ENCODE data around the gene AP1B1.

DNA sequence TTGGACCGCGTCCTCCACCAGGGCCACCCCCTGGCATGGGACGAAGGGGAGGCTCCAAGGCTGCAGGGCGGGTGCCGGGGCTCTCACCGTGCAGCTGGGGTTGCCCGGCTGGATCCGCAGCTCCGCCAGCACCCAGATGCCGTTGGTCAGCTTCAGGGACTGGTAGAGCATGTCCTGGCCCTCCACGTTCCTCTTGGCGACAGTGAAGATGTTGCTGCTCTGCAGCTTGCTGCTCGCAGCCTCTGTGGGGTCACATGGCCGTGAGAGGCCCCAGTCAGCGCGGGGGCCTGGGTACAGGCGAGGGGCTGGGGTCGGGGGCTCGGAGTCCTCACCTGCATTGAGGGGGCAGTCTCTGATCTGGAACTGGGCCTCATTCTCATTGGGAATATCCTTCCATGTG lies 58.1 kb downstream of the AP1B1 start:
- TF ChIP-seq, protein P1, sequence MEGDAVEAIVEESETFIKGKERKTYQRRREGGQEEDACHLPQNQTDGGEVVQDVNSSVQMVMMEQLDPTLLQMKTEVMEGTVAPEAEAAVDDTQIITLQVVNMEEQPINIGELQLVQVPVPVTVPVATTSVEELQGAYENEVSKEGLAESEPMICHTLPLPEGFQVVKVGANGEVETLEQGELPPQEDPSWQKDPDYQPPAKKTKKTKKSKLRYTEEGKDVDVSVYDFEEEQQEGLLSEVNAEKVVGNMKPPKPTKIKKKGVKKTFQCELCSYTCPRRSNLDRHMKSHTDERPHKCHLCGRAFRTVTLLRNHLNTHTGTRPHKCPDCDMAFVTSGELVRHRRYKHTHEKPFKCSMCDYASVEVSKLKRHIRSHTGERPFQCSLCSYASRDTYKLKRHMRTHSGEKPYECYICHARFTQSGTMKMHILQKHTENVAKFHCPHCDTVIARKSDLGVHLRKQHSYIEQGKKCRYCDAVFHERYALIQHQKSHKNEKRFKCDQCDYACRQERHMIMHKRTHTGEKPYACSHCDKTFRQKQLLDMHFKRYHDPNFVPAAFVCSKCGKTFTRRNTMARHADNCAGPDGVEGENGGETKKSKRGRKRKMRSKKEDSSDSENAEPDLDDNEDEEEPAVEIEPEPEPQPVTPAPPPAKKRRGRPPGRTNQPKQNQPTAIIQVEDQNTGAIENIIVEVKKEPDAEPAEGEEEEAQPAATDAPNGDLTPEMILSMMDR (conservative IDR thresholded peaks at IDR 0.05 in 1 of 2, IDR thresholded peaks at IDR 0.05 in 1 of 2; ENCODE audit: extremely low read depth in 1 of 2, insufficient read depth in 1 of 2, low read depth in 1 of 2, low read length in 2 of 2), result no peak
- no peak for TF ChIP-seq EZH2 (IDR thresholded peaks at IDR 0.05; ENCODE audit: borderline replicate concordance, low read length)

All from mammary epithelial cell (primary cell).